ENCODE results near the gene PSMG1.

DNA sequence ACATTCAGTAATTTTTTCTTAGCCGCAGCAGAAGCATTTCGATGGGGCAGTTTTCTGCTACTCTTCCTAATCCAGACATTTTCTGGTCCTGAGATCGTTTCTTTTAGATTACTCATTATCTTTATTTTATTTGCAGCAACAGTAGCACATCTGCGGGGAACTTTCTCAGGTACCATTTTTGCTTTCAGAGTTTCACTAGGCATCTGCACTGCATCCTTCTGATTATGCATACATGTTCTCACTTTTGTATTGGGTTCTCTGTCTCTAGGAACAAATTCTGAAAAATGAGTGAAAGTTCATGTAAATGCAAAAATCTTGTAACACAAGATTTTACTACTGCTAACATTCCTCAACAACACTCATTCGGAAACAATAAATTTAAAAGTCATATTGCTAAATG lies 3.9 kb upstream of the PSMG1 start:
- TF ChIP-seq, protein P1, sequence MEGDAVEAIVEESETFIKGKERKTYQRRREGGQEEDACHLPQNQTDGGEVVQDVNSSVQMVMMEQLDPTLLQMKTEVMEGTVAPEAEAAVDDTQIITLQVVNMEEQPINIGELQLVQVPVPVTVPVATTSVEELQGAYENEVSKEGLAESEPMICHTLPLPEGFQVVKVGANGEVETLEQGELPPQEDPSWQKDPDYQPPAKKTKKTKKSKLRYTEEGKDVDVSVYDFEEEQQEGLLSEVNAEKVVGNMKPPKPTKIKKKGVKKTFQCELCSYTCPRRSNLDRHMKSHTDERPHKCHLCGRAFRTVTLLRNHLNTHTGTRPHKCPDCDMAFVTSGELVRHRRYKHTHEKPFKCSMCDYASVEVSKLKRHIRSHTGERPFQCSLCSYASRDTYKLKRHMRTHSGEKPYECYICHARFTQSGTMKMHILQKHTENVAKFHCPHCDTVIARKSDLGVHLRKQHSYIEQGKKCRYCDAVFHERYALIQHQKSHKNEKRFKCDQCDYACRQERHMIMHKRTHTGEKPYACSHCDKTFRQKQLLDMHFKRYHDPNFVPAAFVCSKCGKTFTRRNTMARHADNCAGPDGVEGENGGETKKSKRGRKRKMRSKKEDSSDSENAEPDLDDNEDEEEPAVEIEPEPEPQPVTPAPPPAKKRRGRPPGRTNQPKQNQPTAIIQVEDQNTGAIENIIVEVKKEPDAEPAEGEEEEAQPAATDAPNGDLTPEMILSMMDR (conservative IDR thresholded peaks at IDR 0.05), result no peak
- no peak for TF ChIP-seq EZH2 (IDR thresholded peaks at IDR 0.05; ENCODE audit: low read depth)

Measured in PC-9 (cell line).